Midbrain (tissue), 1 donor: ENCODE results near the gene ANKRD11.
"Not testable (repeated sequence)": the region's sequence is repeated elsewhere in the genome, so short reads cannot be mapped to it uniquely, and the experiment has no call there.

ENCODE experiments used
- DNase-seq: peaks from one replicate; lab custom pipeline; 2025; lab: John Stamatoyannopoulos, UW

ANKRD11 gene

DNA sequence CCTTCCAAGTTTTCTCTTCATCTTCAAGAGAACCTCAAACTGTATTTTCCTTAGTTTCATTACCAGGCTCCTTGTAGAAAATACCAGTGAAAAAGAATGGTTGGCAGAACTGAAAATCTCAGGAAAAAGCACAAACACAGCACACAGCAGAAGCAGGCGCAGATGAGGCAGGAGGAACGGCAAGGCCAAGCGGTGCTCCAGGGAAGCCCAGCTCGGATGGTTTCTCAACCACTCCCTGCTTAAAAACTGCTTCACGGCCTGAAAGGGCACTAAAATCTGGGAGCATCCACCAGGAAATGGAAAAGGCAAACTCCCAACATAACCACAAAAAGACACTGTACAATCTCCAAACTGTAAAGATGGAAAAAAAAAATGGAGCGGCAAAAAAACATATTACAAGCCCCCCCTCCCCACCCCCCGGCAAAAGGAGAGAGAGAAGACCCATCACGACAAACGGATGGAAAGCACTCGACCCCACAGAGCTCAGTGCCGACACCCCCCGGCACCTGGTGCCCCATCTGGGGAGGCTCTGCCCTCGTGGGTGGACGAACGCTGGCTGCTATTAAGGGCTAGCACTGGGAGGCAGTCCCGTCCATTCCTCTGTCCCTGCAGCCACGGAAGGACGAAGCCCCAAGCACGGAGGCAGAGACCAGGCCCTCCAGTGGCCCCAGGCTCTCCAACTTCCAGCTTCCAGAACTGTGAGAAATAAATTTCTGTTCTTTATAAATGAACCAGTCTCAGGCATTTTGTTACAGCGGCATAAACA lies 145.3 kb downstream of the ANKRD11 start:
- no peak for DNase-seq

DNA sequence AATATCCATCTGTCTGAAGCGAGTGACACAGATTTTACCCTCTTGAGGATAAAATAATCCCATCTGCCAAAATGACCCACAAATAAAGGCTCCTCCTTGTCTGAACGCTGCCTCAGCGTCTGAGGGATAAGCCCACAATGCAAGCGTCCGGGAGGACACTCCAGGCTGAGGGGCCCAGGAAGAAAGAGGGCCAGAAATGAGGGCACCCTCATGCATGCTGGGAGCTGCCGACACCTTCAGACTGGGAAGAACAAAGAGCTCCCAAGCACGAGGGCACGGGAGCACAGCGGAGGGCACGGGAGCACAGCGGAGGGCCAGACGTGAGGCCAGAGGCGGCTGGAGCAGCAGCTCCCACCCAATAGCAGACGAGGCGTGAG lies 145.9 kb downstream of the ANKRD11 start:
- no peak for DNase-seq

DNA sequence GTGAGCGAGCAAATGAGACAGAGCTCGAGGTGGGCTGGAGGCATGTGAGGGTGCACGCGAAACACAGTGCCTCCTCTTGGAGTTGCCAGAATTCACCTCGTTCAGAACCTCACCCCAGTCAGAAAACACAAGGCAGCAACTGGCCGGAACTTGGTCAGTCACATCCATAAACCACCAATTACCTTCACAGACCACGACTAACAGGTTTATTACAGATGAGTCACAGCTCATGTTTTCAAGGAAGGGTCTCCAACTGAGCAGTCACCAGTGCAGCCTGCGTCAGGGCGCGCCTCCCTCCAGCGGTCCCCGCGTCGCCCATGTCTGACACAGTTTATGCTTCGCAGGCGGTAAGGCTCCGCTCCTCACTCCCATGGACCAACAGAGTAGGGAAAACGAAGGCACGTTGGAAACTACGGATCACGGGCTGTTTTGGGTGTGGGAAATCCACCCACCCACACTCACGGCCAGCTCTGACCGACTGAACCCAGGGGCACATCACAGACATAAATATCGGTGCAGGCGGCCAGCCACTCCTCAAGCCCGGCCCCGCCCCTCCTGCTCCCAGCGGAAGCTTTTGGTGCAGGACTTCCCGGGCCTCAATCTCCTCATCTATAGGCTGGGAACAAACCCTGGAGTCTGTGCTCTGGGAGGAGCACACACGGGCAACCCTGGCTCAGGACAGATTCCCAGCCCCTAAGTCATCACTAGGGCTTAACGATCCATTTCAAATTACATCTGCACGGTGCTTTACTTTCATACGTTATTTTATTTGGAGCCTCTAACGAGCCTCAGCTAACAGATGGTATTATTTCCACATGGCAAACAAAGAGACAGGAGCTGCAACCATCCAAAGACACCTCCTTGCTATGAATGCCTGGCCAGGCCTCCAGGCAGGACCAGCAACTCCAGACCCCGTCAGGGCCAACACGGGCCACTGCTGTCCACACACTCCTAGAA lies 146.6 kb downstream of the ANKRD11 start:
- no peak for DNase-seq

DNA sequence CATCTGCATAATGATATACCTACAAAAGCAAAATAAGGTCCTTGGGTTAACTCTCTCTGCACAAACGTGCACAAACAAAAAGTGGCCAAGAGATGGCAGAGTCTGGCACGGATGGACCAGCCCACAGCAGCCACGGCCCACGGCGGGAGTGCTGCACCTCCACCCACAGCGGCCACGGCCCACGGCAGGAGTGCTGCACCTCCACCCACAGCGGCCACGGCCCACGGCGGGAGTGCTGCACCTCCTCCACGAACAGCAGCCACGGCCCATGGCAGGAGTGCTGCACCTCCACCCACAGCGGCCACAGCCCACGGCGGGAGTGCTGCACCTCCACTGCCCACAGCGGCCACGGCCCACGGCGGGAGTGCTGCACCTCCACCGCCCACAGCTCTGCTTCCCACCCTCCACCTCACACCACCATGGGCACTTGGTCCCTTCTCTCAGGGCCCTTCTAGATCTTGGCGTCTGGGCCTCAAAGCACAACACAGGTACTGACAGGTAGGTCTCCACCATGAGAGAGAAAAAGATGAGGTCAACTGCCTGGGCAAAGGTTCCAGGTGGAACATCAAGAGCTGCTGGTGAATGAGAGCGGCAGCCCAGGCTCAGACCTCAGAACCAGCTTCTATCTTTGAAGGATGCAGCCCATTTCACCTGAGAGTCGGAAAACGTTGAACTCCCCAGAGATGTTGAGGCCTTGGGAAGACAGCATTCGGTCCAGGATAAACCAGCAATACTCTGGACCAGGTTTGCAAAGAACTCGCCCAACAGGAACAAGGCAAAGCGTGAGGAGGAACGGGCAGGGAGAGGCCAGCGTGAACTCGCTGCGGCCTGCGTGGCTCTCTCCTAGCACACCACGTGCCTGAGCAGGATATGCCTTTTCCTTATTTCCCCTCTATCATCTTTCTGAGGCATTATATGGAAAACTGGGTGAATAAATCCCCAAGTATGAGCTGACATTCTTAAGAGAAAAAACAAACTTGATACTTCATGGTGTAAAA lies 148.4 kb downstream of the ANKRD11 start:
- no peak for DNase-seq

DNA sequence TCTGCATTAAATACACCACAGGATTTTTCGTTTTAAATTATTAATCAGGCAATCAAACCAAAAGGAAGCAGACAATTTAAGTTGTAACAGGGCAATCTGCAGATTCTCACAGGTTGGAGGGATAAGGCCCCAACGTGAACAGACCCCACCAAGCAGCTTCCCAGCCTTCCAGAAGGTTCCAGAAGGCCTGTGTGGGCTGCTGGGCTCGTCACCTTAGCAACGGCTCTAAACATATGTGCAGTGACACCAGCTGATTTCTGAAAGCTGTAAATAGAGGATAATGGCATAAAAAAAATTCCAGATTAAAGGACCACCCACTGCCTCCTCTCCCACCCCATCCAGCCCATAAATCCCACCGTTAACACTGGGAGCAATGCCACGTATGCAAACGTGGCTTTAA lies 149.1 kb downstream of the ANKRD11 start:
- DNase-seq = no peak

GRCh38 chr16:89338863-89339262 lies 151.5 kb downstream of the ANKRD11 start:
- no peak for DNase-seq

DNA sequence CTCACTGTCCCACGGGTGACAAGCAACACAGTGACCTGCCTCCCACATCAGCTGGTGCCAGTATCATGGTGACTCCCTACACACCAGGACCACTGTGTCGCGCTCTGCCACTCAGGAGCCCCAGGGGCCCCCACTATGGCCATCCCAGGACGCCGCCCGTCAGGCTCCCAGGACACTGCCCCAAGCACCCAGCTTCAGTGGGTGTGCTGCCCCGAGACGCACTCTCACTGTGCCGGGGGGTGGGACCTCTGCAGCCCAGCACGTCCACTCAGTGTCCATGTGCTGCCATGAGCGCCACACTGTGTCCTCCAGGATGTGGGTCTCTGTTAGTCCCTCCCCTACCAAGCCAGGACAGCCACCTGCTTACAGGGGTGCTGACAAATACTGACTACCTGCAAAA lies 152.4 kb downstream of the ANKRD11 start:
- no peak for DNase-seq

DNA sequence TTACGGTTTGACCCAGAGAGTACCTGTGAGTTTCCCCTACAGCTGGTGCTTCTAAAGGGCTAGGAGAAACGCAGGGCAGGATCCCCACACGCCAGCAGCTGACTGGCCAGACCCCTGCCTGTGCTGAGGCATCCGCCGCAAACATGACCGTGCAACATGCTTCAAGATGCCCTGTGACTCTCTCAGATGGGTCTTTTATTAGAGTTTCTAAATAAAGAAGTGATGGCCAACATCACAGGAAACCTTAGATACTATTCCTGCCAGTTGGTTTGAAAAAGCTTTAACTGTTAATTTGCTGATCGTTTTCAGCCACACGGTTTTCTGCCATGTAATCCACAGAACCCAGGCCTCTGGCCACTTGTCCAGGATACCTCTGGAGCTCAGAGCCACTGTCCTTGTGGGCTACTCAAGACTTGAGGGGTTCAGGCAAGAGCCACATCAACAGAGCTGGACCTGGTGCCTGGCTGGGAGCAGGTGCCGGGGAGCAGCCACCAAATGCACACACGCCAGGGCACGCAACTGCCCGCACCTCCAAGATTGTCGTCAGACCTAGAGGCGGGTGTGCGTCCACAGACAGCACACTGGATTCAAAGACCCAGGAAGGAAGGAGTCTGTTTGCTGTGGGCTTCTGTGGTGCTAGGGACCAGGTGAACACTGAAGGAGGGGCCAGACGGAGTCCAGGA lies 154.4 kb downstream of the ANKRD11 start:
- DNase-seq = no peak

DNA sequence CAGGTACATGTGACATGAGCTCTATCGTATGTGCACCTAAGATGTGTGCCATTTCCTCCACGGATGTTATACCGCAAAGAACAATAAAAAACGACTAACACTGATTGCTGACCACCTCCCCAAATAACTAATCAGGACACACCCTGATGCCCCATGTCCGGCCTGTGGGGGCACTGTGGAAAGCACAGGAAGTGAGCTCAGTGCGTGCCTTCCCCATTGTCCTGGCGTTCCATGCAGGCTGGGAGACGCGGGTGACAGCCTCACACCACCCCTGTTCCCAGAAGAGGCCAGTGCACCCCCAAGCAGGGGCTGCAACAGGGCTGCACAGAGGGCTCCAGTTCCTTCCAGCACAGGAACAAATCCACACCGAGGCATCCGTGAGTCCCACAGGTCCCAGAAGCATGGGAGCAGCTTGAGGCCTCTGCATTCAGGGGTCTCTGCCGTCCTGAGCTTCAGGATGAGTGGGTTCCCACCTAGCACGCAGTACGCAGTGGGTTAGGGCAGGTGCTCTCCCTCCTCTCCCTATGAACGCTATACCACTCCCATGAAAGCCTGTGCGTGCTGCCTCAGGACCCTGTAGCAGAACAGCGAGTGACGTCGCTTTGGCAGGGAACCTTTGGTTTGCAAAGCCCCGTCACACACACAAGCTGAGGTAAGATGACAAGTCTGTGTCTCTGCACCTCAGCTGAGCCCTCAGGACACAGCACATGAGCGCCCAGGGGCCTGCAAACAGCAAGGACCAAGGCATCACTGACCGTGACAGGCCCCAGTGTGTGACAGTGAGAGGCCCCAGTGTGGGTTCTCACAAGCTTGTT lies 155.2 kb downstream of the ANKRD11 start:
- DNase-seq = no peak

- no peak for DNase-seq
Measured at GRCh38 chr16:89334461-89334860, 155.9 kb downstream of the ANKRD11 start.

GRCh38 chr16:89334050-89334449 lies 156.3 kb downstream of the ANKRD11 start:
- DNase-seq = no peak

- DNase-seq = peak; percentile 90
Measured at GRCh38 chr16:89333401-89334001, 156.9 kb downstream of the ANKRD11 start.

GRCh38 chr16:89332902-89333245 lies 157.5 kb downstream of the ANKRD11 start:
- no peak for DNase-seq

DNA sequence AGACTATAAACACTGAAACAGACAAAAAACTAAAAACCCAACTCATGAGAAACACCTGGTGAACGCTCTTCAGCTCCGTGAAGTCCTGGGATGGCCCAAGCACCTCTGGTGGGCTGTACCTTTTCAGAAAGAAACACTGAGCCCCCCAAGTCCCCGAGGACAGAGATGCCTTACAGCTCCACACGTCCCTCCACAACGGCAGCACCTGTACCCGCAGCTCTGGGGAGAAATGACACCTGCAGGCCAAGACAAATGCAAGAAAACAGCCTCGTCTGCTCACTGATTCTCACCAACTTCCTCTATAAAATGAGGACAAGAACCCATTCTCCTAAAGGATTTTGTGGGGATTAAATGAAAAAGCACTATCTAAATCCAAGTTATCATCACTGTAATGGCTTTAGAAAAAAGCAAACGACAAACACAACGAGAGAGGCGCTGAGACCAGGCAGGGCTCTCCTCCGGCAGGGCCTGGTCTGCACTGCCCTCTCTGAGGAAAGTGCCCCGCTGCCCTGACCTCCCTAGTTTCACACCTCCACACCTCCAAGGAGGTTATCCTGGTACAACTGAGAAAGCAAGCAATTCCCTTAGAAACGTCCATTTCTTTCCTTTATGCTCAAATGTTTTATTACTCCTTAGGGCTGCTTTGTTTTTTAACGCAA lies 158.0 kb downstream of the ANKRD11 start:
- no peak for DNase-seq

DNA sequence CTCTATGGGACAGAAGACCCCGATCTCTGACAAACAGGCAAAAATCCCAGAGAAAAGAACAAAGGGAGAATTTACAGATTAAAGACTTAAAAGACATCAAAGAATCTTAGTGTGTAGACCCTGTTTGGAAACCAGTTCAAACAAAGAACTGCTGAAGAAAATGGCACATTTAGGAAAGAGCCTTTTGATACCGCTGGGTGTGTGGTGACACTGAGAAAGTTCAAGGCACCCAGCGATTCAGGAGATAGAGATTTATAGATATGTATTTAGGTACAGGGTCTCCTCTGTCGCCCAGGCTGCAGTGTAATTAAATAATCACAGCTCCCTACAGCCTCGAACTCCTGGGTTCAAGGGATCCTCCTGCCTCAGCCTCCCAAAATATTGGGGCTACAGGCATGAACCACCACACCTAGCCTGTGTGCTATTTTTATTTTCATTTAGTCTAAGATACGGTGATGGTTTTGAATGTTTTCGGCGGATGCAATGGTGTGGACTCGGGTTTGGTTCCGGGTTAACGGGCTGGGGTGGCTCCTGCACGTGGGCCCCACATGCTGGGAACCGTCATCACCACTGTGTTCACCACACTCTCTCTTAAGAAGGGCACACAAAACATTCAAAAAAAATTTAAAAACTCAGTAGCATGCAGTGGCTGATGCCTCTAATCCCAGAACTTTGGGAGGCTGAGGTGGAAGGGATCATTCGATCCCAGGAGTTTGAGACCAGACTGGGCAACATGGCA lies 158.8 kb downstream of the ANKRD11 start:
- DNase-seq = no peak

- no peak for DNase-seq
Measured at GRCh38 chr16:89330177-89330856, 160.0 kb downstream of the ANKRD11 start.

- not testable (repeated sequence) for DNase-seq
Measured at GRCh38 chr16:89329830-89330176, 160.6 kb downstream of the ANKRD11 start.
